Measurements from ENCODE around the gene ZNF724.
"Not testable (repeated sequence)": the region's sequence is repeated elsewhere in the genome, so short reads cannot be mapped to it uniquely, and the experiment has no call there.

Gene ZNF724
- 5.1 to 6.0 reads per million in 2 donors for total RNA-seq

DNA sequence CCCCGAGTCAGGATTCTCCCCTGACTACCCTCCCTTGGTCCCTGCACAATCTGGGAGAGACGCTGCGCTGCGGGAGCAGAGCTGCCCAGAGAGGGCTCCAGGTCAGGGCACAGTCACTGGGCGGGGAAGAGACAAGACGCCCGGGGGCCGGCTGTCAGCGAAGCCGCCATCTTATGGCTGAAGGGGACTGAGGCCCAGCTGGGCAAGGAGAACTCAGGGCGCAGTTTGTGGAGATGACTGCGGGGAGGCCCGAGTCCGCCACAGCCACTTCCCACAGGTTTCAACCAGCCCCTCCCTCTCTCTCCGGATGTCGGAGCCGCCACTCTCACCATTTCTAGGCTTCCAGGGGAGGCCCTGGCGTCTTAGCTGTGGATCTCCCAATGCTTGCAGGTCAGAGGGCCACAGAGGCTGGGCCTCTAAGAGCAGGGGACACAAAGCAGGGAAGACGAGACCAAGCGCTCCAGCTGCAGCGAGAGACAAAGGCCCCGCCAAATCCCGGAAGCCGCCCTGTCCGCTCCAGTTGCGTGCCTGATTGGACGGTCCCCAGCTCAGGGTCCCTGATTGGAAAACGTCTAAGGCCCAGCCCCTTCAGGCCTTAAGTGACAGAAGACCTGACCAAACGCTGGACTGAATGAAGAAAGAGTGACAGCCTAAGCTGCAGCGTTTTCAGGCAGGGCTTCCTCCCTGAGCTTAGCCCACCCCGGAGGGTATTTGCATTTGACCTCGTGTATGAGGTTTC is at the start of gene ZNF724:
Gene ZNF724, minus strand, starts transcription at position 484 of the 739 bp plus-strand sequence. Its CDS starts 152 bp downstream, at position 332.
- peak; percentile 51 for DNase-seq

DNA sequence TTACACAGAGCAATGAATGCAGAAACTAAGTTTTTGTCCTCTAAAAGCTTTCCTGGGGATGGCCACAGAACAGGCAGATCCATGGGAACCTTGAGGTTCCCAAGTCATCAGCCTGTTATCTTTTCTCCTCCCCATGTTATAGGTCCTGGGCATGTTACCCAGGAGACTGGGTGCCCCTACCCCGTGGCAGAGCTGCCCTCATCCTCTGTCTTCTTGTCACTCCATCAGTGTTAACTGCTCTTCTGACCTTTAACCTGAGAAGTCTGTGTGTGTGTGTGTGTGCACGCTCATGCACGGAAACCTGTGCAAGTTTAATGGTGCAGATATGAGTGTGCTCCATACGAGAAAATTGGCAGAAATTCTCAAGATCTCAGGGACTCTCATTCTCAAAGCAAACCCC is 43.9 kb upstream of the ZNF724 start:
- DNase-seq, result no peak

DNA sequence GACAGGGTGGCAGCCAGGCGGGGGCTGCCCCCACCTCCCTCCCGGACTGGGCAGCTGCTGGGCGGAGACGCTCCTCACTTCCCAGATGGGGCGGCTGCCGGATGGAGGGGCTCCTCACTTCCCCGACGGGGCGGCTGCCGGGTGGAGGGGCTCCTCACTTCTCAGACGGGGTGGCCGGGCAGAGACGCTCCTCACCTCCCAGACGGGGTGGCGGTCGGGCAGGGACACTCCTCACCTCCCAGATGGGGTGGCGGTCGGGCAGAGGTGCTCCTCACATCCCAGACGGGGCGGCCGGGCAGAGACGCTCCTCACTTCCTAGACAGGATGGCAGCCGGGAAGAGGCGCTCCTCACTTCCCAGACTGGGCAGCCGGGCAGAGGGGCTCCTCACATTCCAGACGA is 39.8 kb upstream of the ZNF724 start:
- DNase-seq, result peak; percentile 5

DNA sequence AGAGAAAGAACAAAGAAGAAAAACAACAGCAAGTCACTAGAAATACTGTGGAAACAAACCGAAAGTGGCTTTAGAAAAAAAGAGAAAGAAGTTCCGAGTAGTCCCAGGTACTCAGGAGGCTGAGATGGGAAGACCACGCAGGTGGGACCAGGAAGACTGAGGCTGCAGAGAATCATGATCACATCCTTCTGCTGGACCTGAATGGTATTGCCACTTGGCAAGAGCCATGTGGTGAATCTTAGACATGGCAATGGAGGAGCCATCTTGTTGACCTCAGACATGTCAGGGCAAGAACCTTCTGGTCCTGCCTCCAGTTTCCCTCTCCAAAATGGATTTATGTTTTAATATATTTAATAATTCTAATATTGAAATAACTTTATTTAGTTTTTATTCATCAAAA is 37.4 kb upstream of the ZNF724 start:
- DNase-seq, result no peak

DNA sequence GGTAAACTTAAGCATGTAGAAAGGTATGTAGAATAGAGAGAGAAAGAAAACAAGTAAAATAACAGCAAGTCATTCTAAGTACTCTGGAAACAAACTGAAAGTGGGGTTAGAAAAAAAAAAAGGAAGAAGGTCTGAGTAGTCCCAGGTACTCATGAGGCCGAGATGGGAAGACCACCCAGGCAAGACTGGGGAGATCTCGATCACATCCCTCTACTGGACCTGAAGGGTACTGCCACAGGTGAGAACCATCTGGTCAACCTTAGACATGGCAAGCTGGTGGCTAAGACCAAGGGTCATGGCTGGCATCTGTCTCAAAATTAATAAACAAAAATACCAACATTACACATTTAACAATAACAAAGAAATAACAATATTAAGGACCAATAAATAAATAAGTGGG is 36.3 kb upstream of the ZNF724 start:
- no peak for DNase-seq

DNA sequence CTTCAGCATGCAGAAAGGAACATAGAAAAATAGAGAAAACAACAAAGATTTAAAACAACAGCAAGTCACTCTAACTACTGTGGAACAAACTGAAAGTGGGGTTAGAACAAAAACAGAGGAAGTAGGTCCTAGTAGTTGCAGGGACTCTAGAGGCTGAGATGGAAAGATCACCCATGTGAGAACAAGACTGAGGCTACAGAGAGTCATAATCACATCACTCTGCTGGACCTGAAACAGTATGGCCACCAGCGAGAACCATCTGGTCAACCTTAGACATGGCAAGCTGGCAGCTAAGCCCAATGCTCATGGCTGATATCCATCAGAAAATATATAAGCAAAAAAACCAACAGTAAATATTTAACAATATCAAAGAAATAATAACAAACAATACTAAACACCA is 35.8 kb upstream of the ZNF724 start:
- no peak for DNase-seq

DNA sequence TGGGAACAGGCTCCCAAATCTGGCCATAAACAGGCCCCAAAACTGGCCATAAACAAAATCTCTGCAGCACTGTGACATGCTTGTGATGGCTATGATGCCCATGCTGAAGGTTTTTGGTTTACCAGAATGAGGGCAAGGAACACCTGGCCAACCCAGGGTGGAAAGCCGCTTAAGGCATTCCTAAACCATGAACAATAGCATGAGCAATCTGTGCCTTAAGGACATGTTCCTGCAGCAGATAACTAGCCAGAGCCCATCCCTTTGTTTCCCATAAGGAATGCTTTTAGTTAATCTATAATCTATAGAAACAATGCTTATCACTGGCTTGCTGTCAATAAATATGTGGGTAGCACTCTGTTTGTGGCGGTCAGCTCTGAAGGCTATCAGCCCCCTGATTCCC is 35.1 kb upstream of the ZNF724 start:
- DNase-seq, result not testable (repeated sequence)

DNA sequence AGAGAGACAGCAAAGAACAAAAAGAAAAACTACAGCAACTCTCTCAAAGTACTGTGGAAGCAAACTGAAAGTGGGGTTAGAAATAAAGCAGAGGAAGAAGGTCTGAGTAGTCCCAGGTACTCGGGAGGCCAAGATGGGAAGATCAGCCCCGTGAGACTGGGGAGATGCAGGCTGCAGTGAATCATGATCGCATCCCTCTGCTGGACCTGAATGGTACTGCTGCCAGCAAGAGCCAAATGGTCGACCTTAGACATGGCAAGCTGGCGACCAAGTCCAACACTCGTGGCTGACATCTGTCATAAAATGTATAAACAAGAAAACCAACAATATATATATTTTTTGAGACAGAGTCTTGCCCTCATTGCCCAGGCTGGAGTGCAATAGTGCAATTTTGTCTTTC is 33.7 kb upstream of the ZNF724 start:
- no peak for DNase-seq

DNA sequence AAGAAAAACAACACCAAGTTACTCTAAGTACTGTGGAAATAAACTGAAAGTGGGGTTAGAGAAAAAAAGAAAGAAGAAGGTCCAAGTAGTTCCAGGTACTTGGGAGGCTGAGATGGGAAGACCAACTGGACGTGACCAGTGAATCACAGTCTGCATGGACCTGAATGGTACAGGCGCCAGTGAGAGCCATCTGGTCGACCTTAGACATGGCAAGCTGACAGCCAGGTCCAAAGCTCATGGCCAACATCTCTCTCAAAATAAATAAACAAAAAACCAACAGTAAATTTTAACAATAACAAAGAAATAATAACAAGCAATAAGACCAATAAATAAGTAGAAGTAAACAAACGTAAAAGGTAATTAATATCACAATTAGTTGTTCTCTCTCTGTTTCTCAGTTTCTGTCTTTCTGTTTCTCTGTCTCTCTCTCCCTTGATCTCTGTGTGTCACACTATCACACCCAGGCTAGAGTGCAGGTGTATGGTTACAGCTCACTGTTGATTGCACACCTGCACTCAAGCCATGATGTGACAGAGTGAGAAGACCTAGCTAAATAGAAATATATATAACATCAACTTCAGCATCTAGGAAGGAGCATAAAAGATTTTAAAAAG is 31.6 kb upstream of the ZNF724 start:
- no peak for DNase-seq

DNA sequence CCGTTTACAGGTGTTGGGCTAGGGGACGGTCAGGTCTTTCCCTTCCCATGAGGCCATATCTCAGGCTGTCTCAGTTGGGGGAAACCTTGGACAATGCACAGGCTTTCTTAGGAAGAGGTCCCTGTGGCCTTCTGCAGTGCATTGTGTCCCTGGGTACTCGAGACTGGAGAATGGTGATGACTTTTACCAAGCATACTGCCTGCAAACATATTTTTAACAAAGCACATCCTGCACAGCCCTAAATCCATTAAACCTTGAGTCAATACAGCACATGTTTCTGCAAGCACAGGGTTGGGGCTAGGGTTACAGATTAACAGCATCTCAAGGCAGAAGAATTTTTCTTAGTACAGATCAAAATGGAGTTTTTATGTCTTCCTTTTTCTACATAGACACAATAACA is 27.9 kb upstream of the ZNF724 start:
- DNase-seq, result not testable (repeated sequence)

DNA sequence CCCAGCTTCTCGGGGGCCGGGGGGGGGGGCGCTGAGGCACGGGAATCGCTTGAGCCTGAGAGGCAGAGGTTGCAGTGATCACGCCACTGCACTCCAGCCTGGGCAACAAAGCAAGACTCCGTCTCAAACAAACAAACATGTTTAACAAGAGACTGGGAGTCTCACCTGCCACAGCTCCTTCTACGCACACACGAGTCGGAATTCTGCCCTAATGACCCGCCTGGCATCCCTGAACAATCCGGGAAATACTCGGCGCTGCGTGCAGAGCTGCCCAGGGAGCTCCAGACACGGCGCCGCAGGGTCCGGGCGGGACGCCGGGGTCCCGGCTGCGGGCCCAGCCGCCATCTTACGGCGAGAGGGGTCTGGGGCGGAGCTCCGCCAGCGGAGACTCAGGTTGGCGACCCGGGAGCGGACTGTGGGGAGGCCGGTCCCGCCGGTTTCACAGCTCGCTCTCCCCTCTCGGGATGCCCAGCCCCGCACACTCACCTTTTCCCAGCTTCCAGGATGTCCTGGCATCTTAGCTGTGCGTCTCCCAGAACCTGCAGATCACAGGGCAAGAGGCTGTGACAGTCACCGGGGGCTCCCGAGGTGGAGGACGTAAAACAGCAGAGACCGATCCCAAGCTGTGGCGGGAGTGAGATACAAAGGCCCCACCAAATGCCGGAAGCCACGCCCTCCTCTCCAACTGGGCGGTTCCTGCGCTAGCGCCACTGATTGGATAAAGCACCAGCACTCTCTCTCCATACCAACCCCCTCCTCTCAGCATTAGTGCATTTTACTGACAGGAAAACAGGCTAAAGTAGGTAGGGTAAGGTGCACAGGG is 23.6 kb upstream of the ZNF724 start:
- peak; percentile 64 for DNase-seq

DNA sequence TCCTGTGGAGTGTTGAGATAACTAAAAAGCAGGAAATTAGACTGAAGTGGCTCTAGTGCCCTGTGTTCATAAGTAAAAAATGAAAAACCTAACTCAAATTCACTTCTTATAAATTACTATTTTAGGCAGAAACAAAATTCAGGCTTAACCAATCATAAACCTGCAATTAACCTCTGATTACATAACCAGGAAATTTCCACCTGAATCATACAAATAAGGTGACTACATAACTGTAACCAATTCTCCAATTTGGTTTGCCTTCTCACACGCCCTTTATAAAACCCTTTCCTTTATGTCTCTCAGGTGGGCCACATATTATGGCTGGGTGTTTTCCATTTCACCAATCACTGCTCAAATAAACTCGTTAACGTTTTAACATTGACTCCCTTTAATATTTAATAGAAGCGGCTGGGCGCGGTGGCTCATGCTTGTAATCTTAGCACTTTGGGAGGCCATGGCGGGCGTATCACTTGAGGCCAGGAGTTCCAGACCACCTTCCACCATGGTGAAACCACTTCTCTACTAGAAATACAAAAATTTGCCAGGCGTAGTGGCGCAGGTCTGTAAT is 22.9 kb upstream of the ZNF724 start:
- DNase-seq, result no peak

DNA sequence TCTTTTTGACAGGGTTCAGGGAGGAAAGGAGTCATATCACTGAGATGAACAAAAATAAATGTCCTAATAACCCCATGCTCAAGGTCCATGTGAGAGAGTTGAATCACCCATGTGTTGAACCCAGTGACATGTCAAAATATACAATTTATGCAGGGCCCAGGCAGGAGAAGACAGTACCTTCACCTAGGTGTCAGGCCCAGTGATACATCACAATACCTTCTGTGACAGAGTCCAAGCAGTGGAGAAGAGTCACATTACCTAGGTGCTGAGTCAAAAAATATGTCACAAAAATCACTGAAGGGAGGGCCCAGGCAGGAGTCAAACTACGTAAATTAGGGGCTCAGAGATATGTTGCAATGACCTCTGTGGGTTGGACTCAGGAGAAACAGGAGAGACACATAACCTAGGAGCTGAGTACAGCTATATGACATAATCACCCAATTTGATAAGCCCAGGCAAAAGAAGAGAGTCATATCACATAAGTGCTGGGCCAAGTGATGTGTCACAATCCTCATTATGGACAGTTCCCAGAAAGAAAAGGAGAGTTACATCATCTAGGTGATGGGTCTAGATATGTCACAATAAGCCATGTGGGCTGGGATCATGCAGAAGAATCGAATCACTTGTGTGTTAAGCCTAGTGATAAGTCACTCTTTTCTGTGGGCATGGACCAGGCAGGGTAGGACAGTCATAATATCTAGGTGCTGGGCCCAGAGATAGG is 13.8 kb upstream of the ZNF724 start:
- DNase-seq, result no peak

DNA sequence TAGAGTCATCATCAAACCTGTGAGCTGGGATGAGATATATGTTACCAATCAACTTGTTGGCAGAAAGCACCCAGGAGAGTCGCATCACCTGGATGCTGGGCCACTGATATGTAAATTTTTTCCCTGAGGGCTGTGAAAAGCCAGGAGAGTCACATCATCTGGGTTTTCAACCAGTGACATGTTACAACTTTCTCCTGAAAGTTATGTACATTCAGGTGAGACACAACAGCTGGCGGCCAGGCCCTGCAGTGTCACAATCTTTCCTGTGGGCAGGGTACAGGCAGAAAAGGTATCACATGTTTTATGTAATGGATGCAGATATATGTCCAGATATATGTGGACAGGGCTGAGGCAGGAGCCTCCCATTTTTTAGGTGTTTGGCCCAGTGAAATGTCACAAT is 13.2 kb upstream of the ZNF724 start:
- DNase-seq, result no peak

DNA sequence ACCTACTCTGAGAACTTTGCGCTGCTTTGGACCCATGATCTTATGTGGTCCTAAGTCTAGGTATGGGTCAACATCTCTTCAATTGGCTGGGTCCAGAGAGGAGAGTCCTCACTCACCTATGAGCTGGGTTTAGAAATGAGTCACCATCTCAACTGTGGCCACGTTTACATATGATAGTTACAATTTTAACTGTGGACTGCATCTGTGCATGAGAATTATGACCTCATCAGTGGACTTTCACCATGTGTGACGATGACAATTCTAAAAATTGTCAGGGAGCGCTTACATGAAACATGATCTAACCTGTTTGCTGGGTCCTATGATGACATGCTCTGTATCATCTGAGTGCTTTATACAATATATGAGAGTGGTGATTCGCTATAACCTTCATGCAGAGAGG is 12.7 kb upstream of the ZNF724 start:
- DNase-seq, result no peak

DNA sequence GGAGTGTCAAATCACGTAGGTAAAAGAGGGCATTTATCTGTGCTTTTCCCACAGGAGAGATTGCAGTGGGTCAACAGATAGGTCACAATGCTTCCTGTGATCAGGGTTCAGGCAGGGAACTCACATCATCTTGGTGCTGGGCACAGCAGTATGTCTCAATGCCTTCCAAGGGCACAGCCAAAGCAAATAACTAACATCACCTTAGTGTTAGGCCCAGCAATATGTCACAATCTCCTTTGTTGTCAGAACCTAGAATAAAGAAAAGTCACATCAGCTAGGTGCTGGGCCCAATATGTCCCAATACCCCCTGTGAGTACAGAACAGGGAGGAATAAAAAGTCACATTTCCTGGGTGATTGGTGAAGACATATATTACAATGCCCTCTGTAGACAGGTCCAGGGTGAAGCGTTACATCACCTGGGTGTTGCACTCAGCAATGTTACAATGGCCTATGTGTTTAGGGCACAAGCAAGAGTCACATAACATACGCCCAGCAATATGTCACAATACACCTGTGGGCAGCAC is 11.4 kb upstream of the ZNF724 start:
- no peak for DNase-seq

DNA sequence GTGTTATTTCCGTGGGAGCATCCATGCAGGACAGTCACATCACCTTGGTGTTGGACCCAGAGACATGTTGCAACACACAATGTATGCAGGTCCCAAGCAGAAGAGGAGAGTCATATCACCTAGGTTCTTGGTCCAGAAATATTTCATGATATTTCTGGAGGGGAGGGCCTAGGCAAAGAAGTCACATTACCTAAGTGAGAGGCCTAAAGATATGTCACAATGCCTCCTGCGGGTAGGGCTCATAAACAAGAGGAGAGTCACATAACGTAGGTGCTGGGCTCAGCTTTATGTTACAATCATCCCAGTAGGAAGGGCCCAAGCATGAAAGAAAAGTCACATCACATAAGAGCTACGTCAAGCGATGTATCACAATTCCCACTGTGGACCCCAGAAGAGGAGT is 10.8 kb upstream of the ZNF724 start:
- DNase-seq, result no peak

DNA sequence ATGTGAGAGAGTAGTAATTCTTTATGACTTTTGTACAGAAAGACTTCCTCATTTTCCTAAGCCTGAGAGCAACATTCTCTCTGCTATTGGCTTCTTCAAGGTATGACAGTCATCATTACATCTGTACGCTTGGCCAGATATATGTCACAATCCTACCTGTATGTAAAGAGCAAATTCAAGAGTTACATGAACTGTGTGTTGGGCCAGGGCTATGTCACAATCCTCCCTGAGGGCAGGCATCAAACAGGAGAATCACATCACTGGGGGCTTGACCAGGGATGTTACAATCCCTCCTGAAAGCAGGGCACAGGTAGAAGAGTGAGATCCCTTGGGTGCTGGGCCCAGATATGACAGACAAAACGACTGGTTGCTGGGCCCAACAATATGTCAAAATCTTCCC is 9.8 kb upstream of the ZNF724 start:
- no peak for DNase-seq

DNA sequence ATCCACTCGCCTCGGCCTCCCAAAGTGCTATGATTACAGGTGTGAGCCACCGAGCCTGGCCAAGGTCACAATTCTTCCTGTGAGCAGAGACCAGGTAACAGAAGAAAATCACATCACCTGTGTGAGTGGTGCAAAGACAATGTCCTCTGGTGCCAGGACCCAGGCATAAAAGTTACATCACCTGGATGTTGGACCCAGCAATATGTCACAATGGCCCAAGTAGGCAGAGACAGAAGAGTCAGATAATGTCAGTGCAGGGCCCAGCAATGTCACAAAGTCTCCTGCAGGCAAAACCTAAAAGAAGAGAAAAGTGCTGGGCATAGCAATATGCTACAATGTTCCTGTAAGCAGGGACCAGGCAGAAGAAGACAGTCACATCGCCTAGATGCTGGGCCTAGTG is 5.5 kb upstream of the ZNF724 start:
- DNase-seq, result no peak

DNA sequence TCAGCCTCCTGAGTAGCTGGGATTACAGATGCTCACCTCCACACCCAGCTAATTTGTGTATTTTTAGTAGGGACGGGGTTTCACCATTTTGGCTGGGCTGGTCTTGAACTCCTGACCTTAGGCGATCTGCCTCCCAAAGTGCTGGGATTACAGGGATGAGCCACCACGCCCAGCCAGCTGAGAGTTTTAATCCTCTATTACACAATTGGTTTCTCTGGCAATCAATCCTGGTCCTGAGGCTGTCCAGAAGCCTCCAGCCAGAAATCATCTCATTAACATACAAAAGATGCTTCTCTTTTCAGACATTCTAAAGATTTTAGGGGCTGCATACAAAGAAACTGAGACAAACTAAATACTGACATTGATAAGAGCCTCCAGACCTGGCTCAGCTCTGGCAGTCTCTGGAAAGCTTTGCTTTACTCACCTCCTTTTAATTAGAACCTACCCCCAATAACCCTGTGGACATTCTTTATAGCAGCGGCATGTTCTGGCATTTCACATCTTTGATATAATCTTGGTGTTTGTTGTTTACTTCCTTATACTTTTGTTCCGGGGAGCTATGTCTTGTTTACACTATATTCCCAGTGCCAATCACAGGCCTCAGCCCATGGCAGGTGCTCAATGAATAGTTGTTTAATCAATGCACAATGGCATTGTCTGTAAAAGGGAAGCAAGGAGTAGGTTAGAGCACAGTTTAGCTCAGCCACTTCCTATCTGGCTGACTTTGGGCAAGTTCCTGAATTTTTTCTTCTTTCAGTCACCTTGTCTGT is 4.1 kb upstream of the ZNF724 start:
- no peak for DNase-seq

DNA sequence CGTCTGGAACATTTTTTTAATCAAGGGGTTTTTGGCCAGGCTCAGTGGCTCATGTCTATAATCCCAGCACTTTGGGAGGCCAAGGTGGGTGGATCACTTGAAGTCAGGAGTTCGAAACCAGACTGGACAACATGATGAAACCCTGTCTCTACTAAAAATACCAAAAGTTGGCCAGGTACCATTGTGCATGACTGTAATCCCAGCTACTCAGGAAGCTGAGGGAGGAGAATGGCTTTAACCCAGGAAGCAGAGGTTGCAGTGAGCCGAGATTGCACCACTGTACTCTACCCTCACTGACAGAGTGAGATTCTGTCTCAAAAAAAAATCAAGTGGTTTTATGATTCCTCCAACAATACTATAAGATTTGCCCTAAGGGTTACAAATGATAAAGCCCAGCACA is 3.1 kb upstream of the ZNF724 start:
- DNase-seq, result not testable (repeated sequence)

DNA sequence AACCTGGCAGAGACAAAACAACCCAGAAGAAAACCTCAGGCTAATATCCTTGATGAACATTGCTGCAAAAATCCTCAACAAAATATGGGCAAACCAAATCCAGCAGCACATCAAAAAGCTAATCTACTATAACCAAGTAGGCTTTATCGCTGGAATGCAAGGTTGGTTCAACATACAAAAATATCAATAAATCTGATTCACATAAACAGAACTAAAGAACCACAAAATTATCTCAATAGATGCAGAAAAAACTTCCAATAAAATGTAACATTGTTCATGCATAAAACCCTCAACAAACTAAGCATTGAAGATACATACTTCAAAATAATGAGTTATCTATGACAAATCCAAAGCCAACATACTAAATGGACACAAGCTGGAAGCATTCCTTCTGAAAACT is 8.8 kb downstream of the ZNF724 start:
- DNase-seq, result no peak

Data from activated gamma-delta T cell (primary cell).